Measurements from ENCODE around the gene ZNF672. TPM values are rescaled to one million over a fixed set of nuclear protein-coding genes. Genes with fewer than 3 reads are reported as not detected.
A peak's percentile ranks its signal among the peaks of the same experiment; 100 is the strongest.
"Not testable (repeated sequence)": the region's sequence is repeated elsewhere in the genome, so short reads cannot be mapped to it uniquely, and the experiment has no call there.

Gene ZNF672
- total RNA-seq, 2 donors from 2014 or later: 44.2 to 63.1 TPM

GRCh38 chr1:248825136-248825535, 12.9 kb upstream of the ZNF672 start:
- H3K27ac ChIP-seq: peak overlapping the region; percentile 90 to 98
- TF ChIP-seq CTCF (IDR thresholded peaks at IDR 0.05) (no peak), POLR2A (IDR thresholded peaks at IDR 0.05) (no peak), POLR2AphosphoS5 (IDR thresholded peaks at IDR 0.05) (no peak)
- no peaks in the 10 kb centered on the region for H3K36me3 ChIP-seq
- intact Hi-C loops (cut with DNase I): no loop called here
- H3K27me3 ChIP-seq (replicated peaks; ENCODE audit: insufficient read depth): no peaks in the 10 kb centered on the region
- no peak for DNase-seq (ENCODE audit: low spot score)
- 25% methylated on average over 10 of the region's 10 CpGs for WGBS
- H3K4me1 ChIP-seq (replicated peaks): peaks cover 8% of the 10 kb centered on the region
- H3K4me3 ChIP-seq: peak overlapping the region; percentile 55 to 81
- no peaks in the 10 kb centered on the region for H3K9me3 ChIP-seq

DNA sequence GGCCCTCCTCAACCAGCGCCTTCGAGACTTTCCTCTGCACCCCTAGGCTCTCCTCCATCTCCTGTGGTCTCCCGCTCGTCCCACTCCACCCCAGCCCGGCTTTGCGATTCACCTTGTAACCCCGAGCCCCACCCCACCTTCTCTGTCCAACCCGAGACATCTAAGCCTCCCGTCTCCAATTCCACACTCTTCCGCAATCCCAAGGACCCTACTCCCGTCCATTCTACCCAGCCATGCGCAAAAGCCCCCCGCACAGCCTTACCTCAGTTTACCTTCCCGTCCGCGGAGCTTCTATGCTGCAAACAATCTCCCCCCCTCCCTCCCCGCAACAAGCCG, 12.5 kb upstream of the ZNF672 start:
- Histone ChIP-seq H3K4me3 (peak overlapping the region; percentile 55 to 81), H3K27ac (peak overlapping the region; percentile 90 to 98), H3K4me1 (replicated peaks) (peaks cover 8% of the 10 kb centered on the region), H3K36me3 (no peaks in the 10 kb centered on the region), H3K27me3 (replicated peaks; ENCODE audit: insufficient read depth) (no peaks in the 10 kb centered on the region), H3K9me3 (no peaks in the 10 kb centered on the region)
- no peak for DNase-seq (ENCODE audit: low spot score)
- WGBS: 1% methylated on average over 18 of the region's 18 CpGs
- TF ChIP-seq POLR2A (IDR thresholded peaks at IDR 0.05) (peak; percentile 54), CTCF (IDR thresholded peaks at IDR 0.05) (no peak)
- intact Hi-C loops (cut with DNase I): no loop called here

DNA sequence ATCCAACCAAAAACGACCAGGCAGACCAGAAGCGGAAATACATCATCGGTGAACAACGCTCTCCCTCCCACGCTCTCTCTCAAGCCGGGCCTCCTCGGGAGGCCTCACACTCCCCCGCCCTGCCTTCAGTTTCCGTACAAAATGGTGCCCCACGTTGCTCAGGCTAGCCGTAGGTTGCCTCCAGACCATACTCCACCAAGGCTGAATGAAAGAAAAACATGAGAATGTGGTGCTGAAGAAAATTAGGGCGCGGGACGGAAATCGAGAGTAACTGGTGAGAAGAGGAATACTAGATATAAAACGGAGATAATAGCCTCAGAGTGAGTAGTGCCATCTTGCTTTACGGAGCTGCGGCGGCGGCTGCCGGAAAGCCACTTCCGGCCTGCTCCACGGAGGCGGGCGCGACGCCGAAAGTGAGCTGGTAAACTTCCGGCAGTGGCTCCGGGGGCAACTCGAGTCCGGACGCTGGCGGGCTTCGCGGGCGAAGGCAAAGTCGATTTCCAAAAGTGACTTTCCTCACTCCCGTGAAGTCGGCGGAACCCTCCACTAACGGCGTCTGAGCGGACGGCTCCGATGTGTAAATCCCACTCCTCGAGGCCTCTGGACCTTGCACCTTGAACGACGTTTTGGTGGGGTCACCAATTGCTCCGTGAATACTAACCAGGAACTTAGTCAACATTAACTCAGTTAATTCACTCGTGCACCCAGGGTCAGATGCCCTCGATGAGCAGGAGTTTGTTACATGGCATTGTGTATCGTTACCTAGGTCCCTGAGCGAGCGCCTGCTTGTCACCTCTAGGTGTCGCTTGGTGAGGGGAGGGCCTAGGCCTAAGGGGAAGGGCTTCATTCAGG, 11.9 kb upstream of the ZNF672 start, which contains the start of gene SH3BP5L:
SH3BP5L (minus strand) TSS at position 7 of the 852 bp plus-strand sequence. CDS start 980 bp downstream, outside the sequence.
- peak within 1 kb of the TSS; percentile 90 to 98 for H3K27ac ChIP-seq
- WGBS: under 1% methylated on average over 49 of the region's 56 CpGs
- peaks cover 8% of the 10 kb centered on the region for H3K4me1 ChIP-seq (replicated peaks)
- intact Hi-C loops (cut with DNase I): no loop called here
- H3K4me3 ChIP-seq: peak within 1 kb of the TSS; percentile 55 to 81
- peak; percentile 94 for DNase-seq (ENCODE audit: low spot score)
- TF ChIP-seq POLR2AphosphoS5 (IDR thresholded peaks at IDR 0.05) (peak; percentile 83), POLR2A (IDR thresholded peaks at IDR 0.05) (peak; percentile 5), CTCF (IDR thresholded peaks at IDR 0.05) (peak; percentile 33 to 67 (median 56))
- H3K9me3 ChIP-seq: no peaks in the 10 kb centered on the region
- H3K36me3 ChIP-seq: no peaks in the 10 kb centered on the region
- no peaks in the 10 kb centered on the region for H3K27me3 ChIP-seq (replicated peaks; ENCODE audit: insufficient read depth)

GRCh38 chr1:248828845-248829244, 9.2 kb upstream of the ZNF672 start:
- no peak overlapping the region for H3K4me3 ChIP-seq
- H3K9me3 ChIP-seq: no peaks in the 10 kb centered on the region
- no peaks in the 10 kb centered on the region for H3K36me3 ChIP-seq
- H3K27ac ChIP-seq: no peak overlapping the region
- intact Hi-C loops (cut with DNase I): no loop called here
- peaks cover 8% of the 10 kb centered on the region for H3K4me1 ChIP-seq (replicated peaks)
- TF ChIP-seq POLR2AphosphoS5 (IDR thresholded peaks at IDR 0.05) (no peak), CTCF (IDR thresholded peaks at IDR 0.05) (no peak), POLR2A (IDR thresholded peaks at IDR 0.05) (no peak)
- WGBS: 83% methylated on average over 3 of the region's 3 CpGs
- DNase-seq (ENCODE audit: low spot score): no peak
- H3K27me3 ChIP-seq (replicated peaks; ENCODE audit: insufficient read depth): no peaks in the 10 kb centered on the region

DNA sequence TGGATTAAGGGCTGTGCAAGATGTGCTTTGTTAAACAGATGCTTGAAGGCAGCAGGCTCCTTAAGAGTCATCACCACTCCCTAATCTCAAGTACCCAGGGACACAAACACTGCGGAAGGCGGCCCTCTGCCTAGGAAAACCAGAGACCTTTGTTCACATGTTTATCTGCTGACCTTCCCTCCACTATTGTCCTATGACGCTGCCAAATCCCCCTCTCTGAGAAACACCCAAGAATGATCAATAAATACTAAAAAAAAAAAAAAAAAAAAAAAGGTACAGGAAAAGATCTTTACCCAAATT, 7.4 kb upstream of the ZNF672 start:
- H3K27me3 ChIP-seq (replicated peaks; ENCODE audit: insufficient read depth); H3K9me3 ChIP-seq; H3K4me1 ChIP-seq (replicated peaks); H3K4me3 ChIP-seq; intact Hi-C loops (cut with DNase I); DNase-seq (ENCODE audit: low spot score); H3K27ac ChIP-seq; H3K36me3 ChIP-seq: not testable (repeated sequence)
- 68% methylated on average over 3 of the region's 3 CpGs for WGBS

Measured in prostate gland (tissue), 2 donors.